Sigmoid colon (tissue), 7 donors: Measurements from ENCODE around the gene PRXL2A. TPM values are rescaled to one million over a fixed set of nuclear protein-coding genes. Genes with fewer than 3 reads are reported as not detected.

Experiments used
- DNase-seq: peaks from one replicate; pipeline ENCODE4 v3.0.0-alpha.2; 2019
- H3K27ac ChIP-seq, 4 donors: fragments of 200-600 bp; sonication (generic); one replicate each; pipeline ENCODE4 v1.5.1; 2016 to 2019; ENCODE audit warnings: mild to moderate bottlenecking in 1 of 4
- H3K27me3 ChIP-seq, 3 donors: fragments of 200-600 bp; sonication (generic); one replicate each; pipeline ENCODE4 v1.5.1; 2019; ENCODE audit warnings: mild to moderate bottlenecking in 1 of 3
- H3K36me3 ChIP-seq, 4 donors: fragments of 200-600 bp; sonication (generic); one replicate each; pipeline ENCODE4 v1.5.1; 2016 to 2019
- H3K4me1 ChIP-seq, 4 donors: fragments of 200-600 bp; sonication (generic); one replicate each; pipeline ENCODE4 v1.5.1; 2017 to 2019
- H3K4me3 ChIP-seq, 4 donors: fragments of 200-600 bp; sonication (generic); one replicate each; pipeline ENCODE4 v1.5.1; 2017 to 2019; ENCODE audit warnings: mild to moderate bottlenecking in 2 of 4, moderate library complexity in 1 of 4
- H3K9me3 ChIP-seq, 4 donors: fragments of 200-600 bp in 3 of 4; sonication (generic) in 3 of 4; one replicate each; pipeline versions ENCODE4 v1.5.1 to v1.6.1; 2013 to 2019
- EP300 ChIP-seq, 4 donors: sonication (generic); formaldehyde crosslinking; IDR thresholded peaks; one replicate each; pipeline ENCODE4 v1.6.1; 2017; ENCODE audit warnings: antibody characterized with exemption in 4 of 4
- POLR2A ChIP-seq, 2 donors: fragments of 450-650 bp; IDR thresholded peaks; one replicate each; pipeline ENCODE4 v1.6.1; 2016; ENCODE audit warnings: antibody characterized with exemption in 2 of 2, mild to moderate bottlenecking in 2 of 2, moderate library complexity in 2 of 2
- POLR2AphosphoS5 ChIP-seq, 4 donors: sonication (generic); formaldehyde crosslinking; IDR thresholded peaks; one replicate each; pipeline ENCODE4 v1.6.1; 2017; ENCODE audit warnings: antibody characterized with exemption in 4 of 4
- WGBS, 2 donors: extraction: QIAGEN DNeasy Blood & Tissue Kit; methylation state at CpG; one replicate each; pipeline ENCODE4 v1.1.7; 2013; 5-methylcytosine and 5-hydroxymethylcytosine counted together
- intact Hi-C: fragments of 100-400 bp; cut with DNase I; formaldehyde crosslinking; loops from one replicate; pipeline ENCODE4 v1.15.1; 2023
- polyA plus RNA-seq, 3 donors: library from polyadenylated mRNA; stranded (reverse); fragments of 200-250 nt; gene quantifications; one replicate each; pipeline ENCODE4 v1.2.3, GENCODE V29; 2013
- total RNA-seq, 4 donors: library from RNA; depleted of rRNA; stranded (reverse); fragments of >200 nt; gene quantifications; one replicate each; pipeline ENCODE4 v1.1.0, GENCODE V29; 2016
- TF ChIP-seq, protein P1 (sequence below), 4 experiments: fragments of 450-650 bp in 3 of 4; fragments of 200-600 bp in 1 of 4; IDR thresholded peaks; one replicate each; pipeline ENCODE4 v1.5.1; 2016 to 2019; ENCODE audit warnings: antibody characterized with exemption in 4 of 4, mild to moderate bottlenecking in 3 of 4, moderate library complexity in 2 of 4
- donor health status: healthy with polysubstance abuse.
- donor health status: Bipolar disorder and iron deficiency.
- donor health status: healthy.

Gene PRXL2A
- total and polyA plus RNA-seq, 7 donors: 33.3 to 63.5 (median 48.7) TPM

DNA sequence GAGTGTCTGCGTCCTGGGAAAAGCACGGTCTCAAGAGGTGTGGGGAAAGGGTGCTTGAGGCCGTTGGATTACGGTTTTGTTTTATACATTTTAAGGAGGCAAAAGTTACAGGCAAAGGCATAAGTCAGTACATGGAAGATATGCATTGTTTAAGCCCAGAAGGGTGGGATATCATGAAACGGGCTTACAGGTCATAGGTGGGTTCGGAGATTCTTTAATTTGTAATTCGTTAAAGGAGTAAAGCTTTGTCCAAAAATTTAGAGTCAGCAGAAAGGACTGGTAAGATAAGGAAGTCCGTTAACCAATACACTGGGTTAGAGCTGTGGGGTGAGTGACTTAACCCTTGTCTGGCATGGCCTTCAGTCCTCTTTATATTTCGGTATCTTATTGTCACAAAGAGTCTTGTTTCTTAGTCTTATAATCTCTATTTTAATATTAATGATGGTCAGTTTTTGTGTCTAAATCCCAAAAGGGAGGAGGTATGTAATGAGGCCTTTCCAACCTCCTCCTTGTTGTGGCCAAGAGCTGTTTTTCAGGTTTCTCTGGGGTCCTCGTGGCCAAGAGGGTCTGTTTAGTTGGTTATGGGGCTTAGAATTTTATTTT is 58.5 kb downstream of the PRXL2A start:
- Histone ChIP-seq H3K27ac (peak overlapping the region; percentile 64 to 79 (median 73)), H3K27me3 (no peaks in the 10 kb centered on the region), H3K9me3 (no peaks in the 10 kb centered on the region), H3K4me3 (no peak overlapping the region), H3K36me3 (peaks cover 0 to 24% (median 0%) of the 10 kb centered on the region in 4 donors), H3K4me1 (peaks cover 0 to 74% (median 70%) of the 10 kb centered on the region in 4 donors)
- intact Hi-C loops: no loop called here
- 71% methylated on average over 10 of the region's 10 CpGs for WGBS, 2 donors
- TF ChIP-seq, protein P1, sequence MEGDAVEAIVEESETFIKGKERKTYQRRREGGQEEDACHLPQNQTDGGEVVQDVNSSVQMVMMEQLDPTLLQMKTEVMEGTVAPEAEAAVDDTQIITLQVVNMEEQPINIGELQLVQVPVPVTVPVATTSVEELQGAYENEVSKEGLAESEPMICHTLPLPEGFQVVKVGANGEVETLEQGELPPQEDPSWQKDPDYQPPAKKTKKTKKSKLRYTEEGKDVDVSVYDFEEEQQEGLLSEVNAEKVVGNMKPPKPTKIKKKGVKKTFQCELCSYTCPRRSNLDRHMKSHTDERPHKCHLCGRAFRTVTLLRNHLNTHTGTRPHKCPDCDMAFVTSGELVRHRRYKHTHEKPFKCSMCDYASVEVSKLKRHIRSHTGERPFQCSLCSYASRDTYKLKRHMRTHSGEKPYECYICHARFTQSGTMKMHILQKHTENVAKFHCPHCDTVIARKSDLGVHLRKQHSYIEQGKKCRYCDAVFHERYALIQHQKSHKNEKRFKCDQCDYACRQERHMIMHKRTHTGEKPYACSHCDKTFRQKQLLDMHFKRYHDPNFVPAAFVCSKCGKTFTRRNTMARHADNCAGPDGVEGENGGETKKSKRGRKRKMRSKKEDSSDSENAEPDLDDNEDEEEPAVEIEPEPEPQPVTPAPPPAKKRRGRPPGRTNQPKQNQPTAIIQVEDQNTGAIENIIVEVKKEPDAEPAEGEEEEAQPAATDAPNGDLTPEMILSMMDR (IDR thresholded peaks at IDR 0.05): no peak
- TF ChIP-seq POLR2AphosphoS5 (IDR thresholded peaks at IDR 0.05): no peak
- TF ChIP-seq EP300 (IDR thresholded peaks at IDR 0.05): no peak
- no peak for TF ChIP-seq POLR2A (IDR thresholded peaks at IDR 0.05)
- DNase-seq: no peak

DNA sequence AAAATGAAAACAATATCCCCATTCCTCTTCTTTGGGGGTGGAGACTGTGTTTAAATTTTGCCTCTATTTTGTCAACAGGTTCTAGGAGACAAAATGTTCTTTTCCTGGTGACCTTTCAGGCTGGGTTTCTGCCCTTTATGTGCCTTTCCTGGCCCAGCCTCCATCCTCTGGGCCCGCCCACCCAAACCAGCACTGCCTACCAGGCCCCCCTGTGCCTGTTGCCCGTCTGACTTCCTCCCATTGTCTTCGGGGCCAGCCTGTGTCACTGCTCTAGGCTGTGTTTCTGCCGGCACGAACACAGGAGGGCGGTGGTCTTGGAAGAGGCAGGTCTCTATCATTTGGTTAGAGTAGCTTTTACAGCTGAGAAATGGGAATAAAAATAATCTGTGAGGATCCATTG is 59.7 kb downstream of the PRXL2A start:
- Histone ChIP-seq H3K36me3 (peaks cover 0 to 24% (median 0%) of the 10 kb centered on the region in 4 donors), H3K4me1 (peaks cover 0 to 74% (median 65%) of the 10 kb centered on the region in 4 donors), H3K27ac (peak overlapping the region; percentile 31 to 79 (median 69)), H3K9me3 (no peaks in the 10 kb centered on the region), H3K27me3 (no peaks in the 10 kb centered on the region), H3K4me3 (no peak overlapping the region)
- intact Hi-C loops: no loop called here
- 35 to 47% methylated on average over 6 of the region's 6 CpGs for WGBS, 2 donors
- TF ChIP-seq EP300 (IDR thresholded peaks at IDR 0.05) (peak in 1 of 4 donors; percentile 26), POLR2AphosphoS5 (IDR thresholded peaks at IDR 0.05) (peak in 3 of 4 donors; percentile 30 to 67 (median 36)), POLR2A (IDR thresholded peaks at IDR 0.05) (no peak)
- TF ChIP-seq, protein P1 (IDR thresholded peaks at IDR 0.05): no peak
- DNase-seq: peak; percentile 80

DNA sequence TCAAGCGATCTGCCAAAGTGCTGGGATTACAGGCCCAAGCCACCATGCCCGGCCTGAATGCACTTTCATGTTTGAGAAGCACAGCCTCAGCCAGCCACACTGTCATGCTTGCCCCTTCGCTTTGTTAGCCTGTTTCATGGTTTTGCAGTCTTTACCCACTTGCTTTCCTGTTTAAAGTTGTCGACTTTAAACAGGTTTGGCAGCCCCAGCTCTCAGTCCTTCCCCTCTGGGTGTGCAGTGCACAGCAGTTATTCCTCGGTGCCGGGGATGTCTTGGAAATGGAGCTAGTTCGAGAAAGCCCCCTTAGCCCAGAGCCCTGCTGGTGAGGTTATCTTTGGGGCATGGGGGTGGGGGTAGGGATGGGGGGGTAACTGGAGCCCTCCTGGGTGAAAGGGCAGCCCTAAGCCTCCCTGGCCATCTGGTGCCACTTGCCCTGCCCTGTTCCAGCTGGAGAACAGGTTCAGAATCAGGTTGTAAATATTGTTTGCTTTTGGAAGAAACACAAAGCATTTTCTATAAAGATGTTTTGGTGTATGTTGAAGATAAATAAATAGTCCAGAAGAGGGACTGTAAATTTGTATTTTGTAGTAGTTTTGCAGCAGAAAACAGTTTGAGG is 60.6 kb downstream of the PRXL2A start:
- Histone ChIP-seq H3K9me3 (no peaks in the 10 kb centered on the region), H3K27me3 (no peaks in the 10 kb centered on the region), H3K4me3 (no peak overlapping the region), H3K4me1 (peaks cover 0 to 71% (median 61%) of the 10 kb centered on the region in 4 donors), H3K27ac (peak overlapping the region in 2 of 4 donors; percentile 64 to 79), H3K36me3 (peaks cover 0 to 24% (median 0%) of the 10 kb centered on the region in 4 donors)
- intact Hi-C loops: no loop called here
- no peak for DNase-seq
- TF ChIP-seq, protein P1 (IDR thresholded peaks at IDR 0.05): no peak
- TF ChIP-seq EP300 (IDR thresholded peaks at IDR 0.05) (no peak), POLR2AphosphoS5 (IDR thresholded peaks at IDR 0.05) (no peak), POLR2A (IDR thresholded peaks at IDR 0.05) (no peak)
- WGBS, 2 donors: 22 to 41% methylated on average over 7 of the region's 7 CpGs

DNA sequence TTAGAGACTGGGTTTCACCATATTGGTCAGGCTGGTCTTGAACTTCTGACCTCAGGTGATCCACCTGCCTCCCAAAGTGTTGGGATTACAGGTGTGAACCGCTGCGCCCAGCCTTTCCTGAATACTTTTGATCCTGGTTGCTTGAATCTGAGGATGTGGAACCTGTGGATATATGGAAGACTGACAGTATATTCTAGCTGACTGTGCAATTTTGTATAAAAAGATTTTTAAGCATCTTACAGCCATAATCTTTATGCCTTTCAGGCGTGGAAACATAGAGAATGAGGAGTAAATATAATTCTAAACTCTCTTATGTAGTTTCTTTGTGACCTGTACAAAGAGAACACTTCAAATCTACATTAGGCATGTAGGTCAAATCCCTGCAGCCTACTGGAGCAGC is 61.9 kb downstream of the PRXL2A start:
- intact Hi-C loops: no loop called here
- Histone ChIP-seq H3K4me1 (peaks cover 0 to 66% (median 58%) of the 10 kb centered on the region in 4 donors), H3K9me3 (no peaks in the 10 kb centered on the region), H3K36me3 (peaks cover 0 to 24% (median 0%) of the 10 kb centered on the region in 4 donors), H3K4me3 (no peak overlapping the region), H3K27ac (no peak overlapping the region), H3K27me3 (no peaks in the 10 kb centered on the region)
- DNase-seq: no peak
- 90 to 94% methylated on average over 3 of the region's 3 CpGs for WGBS, 2 donors
- TF ChIP-seq, protein P1 (IDR thresholded peaks at IDR 0.05): no peak
- TF ChIP-seq POLR2AphosphoS5 (IDR thresholded peaks at IDR 0.05) (no peak), EP300 (IDR thresholded peaks at IDR 0.05) (no peak), POLR2A (IDR thresholded peaks at IDR 0.05) (no peak)
